ENCODE results near the gene SCAMP5.

DNA sequence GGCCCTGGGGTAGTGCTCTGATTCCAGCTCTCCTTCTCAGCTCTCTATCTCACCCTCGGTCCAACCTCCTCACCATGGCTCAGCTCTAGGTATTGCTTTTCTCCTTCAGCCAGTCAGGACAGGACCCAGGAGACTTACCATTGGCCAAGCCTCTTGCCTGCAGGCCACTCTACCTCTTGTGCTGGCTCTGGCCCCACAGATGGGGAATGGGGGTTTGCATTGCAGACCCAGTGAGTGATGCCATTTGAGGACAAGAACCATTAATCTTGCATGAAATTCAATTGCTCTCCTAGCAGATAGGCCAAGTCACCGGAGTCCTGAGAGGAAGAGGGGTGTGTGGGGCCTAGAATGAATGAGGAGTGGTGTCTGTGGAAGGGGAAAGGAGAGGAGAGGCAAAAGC lies 32.7 kb upstream of the SCAMP5 start:
- TF ChIP-seq EZH2phosphoT487 (IDR thresholded peaks at IDR 0.05; ENCODE audit: borderline replicate concordance, low read length) (no peak), EZH2 (IDR thresholded peaks at IDR 0.05; ENCODE audit: low read length, unreplicated experiment) (no peak)
- TF ChIP-seq, protein P1, sequence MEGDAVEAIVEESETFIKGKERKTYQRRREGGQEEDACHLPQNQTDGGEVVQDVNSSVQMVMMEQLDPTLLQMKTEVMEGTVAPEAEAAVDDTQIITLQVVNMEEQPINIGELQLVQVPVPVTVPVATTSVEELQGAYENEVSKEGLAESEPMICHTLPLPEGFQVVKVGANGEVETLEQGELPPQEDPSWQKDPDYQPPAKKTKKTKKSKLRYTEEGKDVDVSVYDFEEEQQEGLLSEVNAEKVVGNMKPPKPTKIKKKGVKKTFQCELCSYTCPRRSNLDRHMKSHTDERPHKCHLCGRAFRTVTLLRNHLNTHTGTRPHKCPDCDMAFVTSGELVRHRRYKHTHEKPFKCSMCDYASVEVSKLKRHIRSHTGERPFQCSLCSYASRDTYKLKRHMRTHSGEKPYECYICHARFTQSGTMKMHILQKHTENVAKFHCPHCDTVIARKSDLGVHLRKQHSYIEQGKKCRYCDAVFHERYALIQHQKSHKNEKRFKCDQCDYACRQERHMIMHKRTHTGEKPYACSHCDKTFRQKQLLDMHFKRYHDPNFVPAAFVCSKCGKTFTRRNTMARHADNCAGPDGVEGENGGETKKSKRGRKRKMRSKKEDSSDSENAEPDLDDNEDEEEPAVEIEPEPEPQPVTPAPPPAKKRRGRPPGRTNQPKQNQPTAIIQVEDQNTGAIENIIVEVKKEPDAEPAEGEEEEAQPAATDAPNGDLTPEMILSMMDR (conservative IDR thresholded peaks at IDR 0.05; ENCODE audit: low read depth, low read length): no peak

Data from PC-3 (cell line).